ENCODE data around the gene CRYBA4. TPM values are rescaled to one million over a fixed set of nuclear protein-coding genes. Genes with fewer than 3 reads are reported as not detected.

Gene CRYBA4
- not detected in 2 replicates for total RNA-seq (2014; rRNA removed; shearing (Covaris generic))

GRCh38 chr22:26621663-26622062, at the start of gene CRYBA4:
CRYBA4 (plus strand) TSS chr22:26621963; CDS start chr22:26622597, 634 bp downstream.
- DNase-seq (ENCODE audit: low read depth): no peak

DNA sequence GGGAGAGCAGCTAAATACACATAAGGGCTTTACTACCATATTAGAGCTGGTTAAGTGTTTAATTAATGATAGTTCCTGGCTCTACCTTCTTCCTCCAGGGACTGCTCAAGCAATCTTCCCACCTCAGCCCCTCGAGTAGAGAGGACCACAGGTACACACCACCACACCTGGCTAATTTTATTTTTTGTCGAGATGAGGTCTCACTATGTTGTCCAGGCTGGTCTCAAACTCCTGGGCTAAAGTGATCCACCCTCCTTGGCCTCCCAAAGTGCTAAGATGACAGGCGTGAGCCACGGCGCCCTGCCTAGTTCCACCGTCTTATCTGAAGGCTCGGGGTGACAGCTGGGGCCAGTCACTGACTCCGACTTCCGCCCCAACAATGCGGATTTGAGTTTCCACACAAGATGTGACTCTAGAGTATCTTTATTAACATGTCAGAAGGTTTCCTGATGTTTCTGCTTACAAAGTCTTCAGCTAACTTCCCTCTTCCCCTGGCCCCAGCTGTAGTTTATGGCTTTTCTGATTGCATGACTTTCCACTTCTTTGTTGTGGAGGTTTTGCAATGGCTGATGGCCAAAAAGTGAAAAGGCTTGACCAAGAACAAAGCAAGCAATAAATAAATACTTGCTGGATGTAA, 48.6 kb upstream of the CRYBA4 start:
- DNase-seq (ENCODE audit: low read depth): no peak

DNA sequence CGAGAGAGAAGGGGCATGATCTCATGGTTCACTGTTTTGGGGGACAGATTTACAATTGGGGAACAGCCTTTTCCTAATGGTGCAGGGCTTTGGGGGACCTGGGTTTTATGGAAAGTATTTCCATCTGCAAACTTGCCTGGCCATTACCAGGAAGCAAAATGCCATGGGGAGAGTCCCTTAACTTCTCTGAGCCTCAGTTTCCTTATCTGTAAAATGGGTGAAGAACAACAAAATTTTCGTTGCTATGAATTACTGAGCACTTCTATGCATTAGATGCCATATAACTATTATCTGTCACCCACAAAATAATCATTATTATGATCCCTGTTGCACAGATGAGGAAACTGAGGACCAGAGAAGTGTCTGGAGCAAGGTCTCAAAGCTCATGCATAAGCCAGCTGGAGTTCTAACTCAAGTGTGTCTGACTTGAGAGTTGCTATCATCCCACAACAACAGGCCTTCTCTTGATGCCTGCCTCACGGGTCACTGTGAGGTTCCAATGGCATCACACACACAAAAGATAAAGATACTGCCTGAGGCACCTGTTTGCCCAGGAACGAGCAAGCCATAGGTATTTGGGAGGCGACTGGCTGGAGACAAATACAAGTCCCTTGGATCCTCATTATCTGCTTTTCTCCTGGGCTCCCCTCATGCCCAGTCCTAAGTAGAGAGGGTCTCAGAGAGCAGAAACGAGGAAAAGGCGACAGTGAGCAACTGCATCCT, 47.6 kb upstream of the CRYBA4 start:
- DNase-seq (ENCODE audit: low read depth): no peak

- DNase-seq (ENCODE audit: low read depth): no peak
Measured at GRCh38 chr22:26576026-26576680, 45.6 kb upstream of the CRYBA4 start.

DNA sequence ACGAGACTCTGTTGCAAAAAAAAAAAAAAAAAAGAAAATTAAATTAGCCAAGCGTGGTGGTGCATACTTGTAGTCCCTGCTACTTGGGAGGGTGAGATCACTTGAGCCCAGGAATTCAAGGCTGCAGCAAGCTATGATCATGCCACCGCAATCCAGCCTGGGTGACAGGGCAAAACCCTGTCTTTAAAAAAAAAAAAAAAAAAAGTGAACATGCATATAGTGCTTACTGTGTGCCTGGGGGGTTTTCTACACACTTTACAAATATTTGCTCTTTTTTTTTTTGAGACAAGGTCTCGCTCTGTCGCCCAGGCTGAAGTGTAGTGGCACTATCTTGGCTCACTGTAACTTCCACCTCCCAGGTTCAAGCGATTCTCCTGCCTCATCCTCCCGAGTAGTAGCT, 44.7 kb upstream of the CRYBA4 start:
- no peak for DNase-seq (ENCODE audit: low read depth)

DNA sequence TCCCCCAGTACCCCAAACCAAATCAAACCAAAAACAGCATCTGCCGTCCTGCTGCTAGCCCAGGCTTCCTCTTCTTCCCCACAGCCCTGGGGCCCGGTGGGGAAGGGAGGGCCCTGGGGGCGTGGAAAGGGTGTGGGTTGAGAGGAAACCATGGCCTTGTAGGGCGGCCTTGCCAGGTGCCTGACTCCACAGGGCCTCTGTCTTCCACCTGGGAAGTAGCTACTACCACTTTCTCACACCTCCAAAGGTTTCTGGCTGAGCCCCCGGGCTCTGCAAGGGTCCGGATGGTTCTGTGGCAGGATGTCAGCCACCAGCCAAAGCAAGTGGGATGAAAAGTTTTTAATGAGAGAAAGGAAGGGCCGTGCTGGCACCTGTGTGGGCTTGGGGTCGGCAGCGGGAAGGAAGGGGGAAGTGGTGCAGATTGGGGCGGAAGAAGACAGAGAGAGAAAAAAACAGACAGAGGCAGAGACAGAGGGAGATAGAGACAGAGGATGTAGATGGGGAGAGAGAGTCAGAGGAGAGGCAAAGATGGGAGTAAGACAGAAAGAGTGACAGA, 42.4 kb upstream of the CRYBA4 start:
- no peak for DNase-seq (ENCODE audit: low read depth)

DNA sequence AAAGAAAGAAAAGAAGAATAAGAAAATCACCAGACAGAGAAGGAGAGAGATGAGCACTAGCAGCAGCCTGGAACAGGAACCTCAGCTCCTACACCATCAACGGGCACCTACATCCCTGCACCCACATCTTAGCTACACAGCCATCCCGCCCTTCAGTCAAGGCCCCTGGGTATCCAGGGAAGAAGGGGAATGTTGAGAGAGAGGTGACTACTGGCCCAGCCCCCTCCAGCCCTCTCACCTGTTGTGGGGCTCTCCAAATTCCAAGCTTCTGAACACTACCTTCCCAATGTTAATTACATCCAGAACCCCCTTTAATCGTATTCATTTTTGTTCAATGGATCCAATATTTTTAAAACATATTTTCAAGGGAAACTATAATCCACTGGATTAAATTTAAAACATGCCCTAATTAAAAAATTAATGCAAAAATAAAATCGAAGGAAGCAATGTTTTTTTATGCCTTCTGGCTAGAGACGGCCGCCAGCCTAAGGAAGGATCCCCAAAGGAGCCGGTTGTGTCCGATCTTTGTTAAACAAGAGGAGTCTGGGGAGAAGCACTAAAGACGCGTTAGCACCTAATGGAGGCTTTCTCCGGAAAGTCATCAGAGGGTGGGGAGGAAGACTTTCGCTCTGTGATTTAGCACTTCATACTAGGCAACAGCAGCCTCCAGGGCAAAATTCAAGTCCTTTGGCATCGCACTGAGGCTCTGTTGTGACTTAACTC, 41.4 kb upstream of the CRYBA4 start:
- no peak for DNase-seq (ENCODE audit: low read depth)

DNA sequence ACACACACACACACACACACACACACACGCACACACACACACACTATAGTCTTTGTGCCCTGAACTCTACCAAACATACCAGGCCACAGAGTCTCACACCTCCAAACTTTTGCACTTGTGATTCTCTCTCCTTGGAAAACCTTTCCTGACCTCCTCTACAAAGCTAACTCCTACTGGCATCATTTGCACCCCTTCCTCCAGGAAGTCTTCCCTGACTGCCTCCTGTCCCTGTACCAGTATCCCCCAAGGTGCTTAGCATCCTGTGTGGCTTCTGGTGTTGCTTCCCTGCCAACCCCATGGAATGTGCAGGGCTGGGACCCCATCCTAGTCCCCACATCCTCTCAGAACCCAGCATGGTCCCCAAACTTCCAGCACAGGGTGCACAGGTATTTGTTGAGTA, 40.7 kb upstream of the CRYBA4 start:
- DNase-seq (ENCODE audit: low read depth): no peak

- no peak for DNase-seq (ENCODE audit: low read depth)
Measured at GRCh38 chr22:26581633-26582168, 40.1 kb upstream of the CRYBA4 start.

- no peak for DNase-seq (ENCODE audit: low read depth)
Measured at GRCh38 chr22:26584010-26584409, 37.8 kb upstream of the CRYBA4 start.

DNA sequence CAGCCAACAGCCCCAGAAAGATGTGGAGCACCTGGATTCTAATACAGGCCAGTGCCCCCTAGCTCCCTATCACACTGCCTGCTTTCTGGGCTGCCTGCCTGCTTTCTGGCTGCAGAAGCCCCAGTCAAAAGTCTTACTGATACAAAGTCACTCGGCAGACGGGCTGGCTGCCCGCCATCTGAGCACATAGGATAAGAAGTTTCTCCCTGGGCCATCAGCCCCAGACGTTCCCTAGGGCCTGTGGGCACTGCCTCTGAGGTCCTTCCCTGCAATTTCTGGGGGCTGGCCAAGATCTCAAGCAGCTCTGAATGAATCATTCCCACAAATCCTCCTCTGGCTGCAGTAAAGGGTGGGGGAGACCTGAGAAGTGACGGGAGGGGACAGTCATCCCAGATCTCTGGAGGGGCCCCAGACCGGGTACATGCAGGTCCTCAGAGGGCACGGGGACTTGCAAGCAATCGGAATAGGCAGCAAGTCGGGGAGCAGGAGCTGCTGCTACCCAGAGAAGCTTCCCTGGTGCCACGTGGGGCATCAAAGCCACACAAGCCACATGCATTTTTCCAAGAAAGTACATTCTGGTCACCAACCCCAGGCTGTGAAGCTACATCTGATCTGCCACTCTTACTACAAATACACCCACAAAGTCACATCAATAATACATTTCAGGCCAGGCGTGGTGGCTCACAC, 36.5 kb upstream of the CRYBA4 start:
- DNase-seq (ENCODE audit: low read depth): peak; percentile 98

DNA sequence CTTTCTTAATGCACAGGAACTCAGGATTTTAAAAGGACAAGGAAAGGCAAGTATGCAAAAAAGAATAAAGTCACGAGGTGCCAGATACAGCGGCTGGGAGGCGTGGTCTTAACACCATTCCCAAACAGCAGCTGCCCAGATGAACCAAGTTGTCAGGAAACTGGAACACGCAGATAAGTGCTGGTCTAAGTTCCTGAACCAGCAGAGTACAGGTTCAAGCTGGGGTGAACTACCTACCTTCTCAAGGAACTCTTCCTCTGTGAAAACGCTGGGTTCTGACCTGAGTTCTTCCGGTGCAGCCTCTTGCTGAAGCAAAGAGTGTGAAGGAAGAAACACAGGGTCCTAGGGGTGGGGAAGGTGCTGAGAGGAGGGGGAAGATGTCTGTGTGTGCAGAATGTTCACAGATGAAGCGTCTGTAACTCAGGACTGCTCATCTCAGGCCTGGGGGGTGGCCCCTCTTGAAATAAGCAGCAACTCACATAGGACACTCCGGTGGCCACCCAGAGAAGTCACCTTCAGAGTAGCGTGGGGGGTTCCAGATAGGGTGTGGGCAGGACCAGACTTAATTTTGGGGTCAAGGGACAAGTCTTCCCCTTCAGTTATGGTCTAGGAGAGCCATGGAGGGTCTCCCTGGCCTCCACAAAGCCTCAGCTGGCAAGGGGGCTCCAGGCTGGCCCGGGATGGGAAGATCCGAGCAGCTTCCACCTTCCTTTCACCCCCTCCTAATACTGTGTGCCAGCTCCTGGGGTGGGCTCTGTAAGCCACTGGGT, 35.0 kb upstream of the CRYBA4 start:
- DNase-seq (ENCODE audit: low read depth): no peak

GRCh38 chr22:26587991-26588613, 33.7 kb upstream of the CRYBA4 start:
- DNase-seq (ENCODE audit: low read depth): peak; percentile 40

DNA sequence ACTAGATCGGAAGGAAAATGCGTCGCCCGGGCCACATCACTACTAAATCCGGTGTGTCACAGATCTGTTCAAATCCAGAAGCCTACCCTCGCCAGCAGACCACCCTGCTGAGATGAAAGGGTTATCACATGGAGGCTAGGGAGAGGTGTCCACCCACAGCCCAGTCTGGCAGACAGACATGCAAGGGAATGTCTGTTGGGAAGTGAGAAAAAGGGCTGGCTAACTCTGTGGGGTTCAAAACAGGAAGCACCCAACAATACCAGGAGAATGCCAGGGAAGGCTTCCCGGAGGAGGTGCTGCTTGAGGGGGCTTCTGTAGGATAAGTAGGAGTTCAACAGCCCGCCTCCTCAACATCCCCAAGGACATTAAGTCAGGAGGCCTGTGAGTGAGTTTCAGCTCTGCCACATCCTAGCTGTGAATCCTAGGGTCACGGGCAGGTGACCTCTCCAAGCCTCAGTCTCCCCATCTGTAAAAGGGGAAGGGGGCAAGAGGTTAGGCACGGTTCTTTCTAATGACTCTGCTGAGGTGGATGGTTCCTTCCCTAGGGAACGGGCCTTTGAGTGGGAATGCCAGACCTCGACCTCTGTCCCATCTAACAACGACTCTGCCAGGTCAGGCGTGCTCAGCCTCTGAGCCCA, 32.9 kb upstream of the CRYBA4 start:
- no peak for DNase-seq (ENCODE audit: low read depth)

DNA sequence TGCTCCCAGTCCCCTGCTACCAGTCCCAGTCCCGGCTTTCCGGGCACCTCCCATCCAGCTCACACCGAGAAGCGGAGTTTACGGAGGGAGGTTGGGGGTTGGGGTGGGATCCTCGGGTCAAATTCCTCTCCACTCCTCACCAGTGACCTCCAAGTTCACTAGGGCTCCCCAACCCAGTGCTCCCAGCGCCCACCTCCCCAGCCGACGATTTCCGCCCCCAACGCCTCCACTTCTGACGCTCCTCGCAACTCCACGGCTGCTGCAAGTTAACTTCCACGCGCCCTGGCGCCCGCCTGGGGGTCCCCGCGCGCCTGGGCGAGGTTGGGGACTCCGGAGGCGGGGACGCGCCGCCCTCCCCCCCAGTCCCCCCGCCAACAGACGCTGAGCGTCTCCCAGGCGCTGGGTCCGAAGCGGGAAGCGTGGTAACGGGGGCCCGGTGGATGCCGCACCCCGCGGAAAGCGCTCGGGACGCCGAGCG, 32.4 kb upstream of the CRYBA4 start:
- peak; percentile 42 for DNase-seq (ENCODE audit: low read depth)

GRCh38 chr22:26589845-26590736, 31.7 kb upstream of the CRYBA4 start, which contains the start of gene TPST2:
TPST2 (minus strand) TSS chr22:26590132; CDS start chr22:26541630, 48,502 bp downstream.
- DNase-seq (ENCODE audit: low read depth): peak; percentile 75

DNA sequence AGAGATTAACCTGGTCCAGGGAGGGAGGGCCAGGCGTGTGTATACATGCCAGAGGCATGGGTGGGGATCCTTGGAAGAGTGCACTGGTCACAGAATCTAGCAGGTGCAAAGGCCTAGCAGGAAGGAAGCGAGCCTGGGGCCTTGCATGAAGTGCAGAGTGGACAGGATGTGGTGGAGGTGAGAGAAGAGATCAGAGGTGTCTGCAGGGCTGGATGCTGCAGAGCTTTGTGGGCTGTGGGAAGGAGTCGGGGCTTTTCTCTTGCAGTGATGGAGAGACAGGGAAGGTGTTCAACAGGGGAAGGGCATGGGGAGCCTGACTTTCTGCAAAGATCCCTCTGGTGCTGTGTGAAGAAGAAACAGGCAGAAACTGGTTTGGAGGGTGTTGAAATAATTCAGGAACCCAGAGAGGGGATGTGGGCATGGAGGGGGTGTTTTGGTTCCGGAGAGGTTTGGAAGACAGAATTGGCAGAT, 29.3 kb upstream of the CRYBA4 start:
- no peak for DNase-seq (ENCODE audit: low read depth)

- DNase-seq (ENCODE audit: low read depth): no peak
Measured at GRCh38 chr22:26593763-26594162, 28.0 kb upstream of the CRYBA4 start.
